ENCODE measurements around the gene ABCC6. TPM values are rescaled to one million over a fixed set of nuclear protein-coding genes. Genes with fewer than 3 reads are reported as not detected.
"Not testable (repeated sequence)": the region's sequence is repeated elsewhere in the genome, so short reads cannot be mapped to it uniquely, and the experiment has no call there.

Gene ABCC6
- total and polyA plus RNA-seq, 2 of the 13 experiments (the other 11 are each of a cell fraction or from before 2014, with no cell fraction given) = 82.4 to 105 TPM

- TF ChIP-seq ZNF639 (CRISPR knock-in tag; conservative IDR thresholded peaks at IDR 0.05) = 0 out of 2 replicates have a peak, but pooled peaks have one; percentile 41
- peak; percentile 67; the same call in 1 of the 2 replicates for TF ChIP-seq MIER3 (CRISPR knock-in tag; IDR thresholded peaks at IDR 0.05; ENCODE audit: borderline replicate concordance)
- peak; percentile 62 for TF ChIP-seq TAF1 (CRISPR knock-in tag; IDR thresholded peaks at IDR 0.05)
- peak; percentile 75; the same call in 1 of the 2 replicates for TF ChIP-seq KDM6A (CRISPR knock-in tag; IDR thresholded peaks at IDR 0.05; ENCODE audit: low read depth)
- TF ChIP-seq FOSL2 (CRISPR knock-in tag; IDR thresholded peaks at IDR 0.05) = peak; percentile 30; the same call in 1 of the 2 replicates
- TF ChIP-seq IKZF5 (CRISPR knock-in tag; IDR thresholded peaks at IDR 0.05) = 0 out of 2 replicates have a peak, but pooled peaks have one; percentile 50
- peak; percentile 59; the same call in 1 of the 2 replicates for TF ChIP-seq MYC (CRISPR knock-in tag; IDR thresholded peaks at IDR 0.05; ENCODE audit: borderline replicate concordance)
- TF ChIP-seq SOX13 (IDR thresholded peaks at IDR 0.05); HNF4G (CRISPR knock-in tag; IDR thresholded peaks at IDR 0.05; ENCODE audit: borderline replicate concordance, low read depth): not testable (repeated sequence)
- TF ChIP-seq SOX13 (CRISPR knock-in tag; conservative IDR thresholded peaks at IDR 0.05 in 1 of 2, IDR thresholded peaks at IDR 0.05 in 1 of 2) = peak in 1 of 2 experiments; percentile 20; a peak in 1 of 4 replicates
- peak; percentile 57; the same call in 1 of the 2 replicates for TF ChIP-seq ZFP90 (CRISPR knock-in tag; IDR thresholded peaks at IDR 0.05; ENCODE audit: borderline replicate concordance)
- TF ChIP-seq ZNF331 (CRISPR knock-in tag; IDR thresholded peaks at IDR 0.05) = peak; percentile 56; the same call in 1 of the 2 replicates
- TF ChIP-seq MXD3 (CRISPR knock-in tag; IDR thresholded peaks at IDR 0.05) = peak; percentile 36; the same call in 1 of the 2 replicates
- 0 out of 2 replicates have a peak, but pooled peaks have one; percentile 41 for TF ChIP-seq YEATS4 (CRISPR knock-in tag; IDR thresholded peaks at IDR 0.05; ENCODE audit: borderline replicate concordance)
- 0 out of 2 replicates have a peak, but pooled peaks have one; percentile 18 for TF ChIP-seq HMG20B (CRISPR knock-in tag; conservative IDR thresholded peaks at IDR 0.05)
- TF ChIP-seq ZNF574 (CRISPR knock-in tag; IDR thresholded peaks at IDR 0.05) = peak; percentile 83
- peak; percentile 18; the same call in 1 of the 2 replicates for TF ChIP-seq DRAP1 (CRISPR knock-in tag; IDR thresholded peaks at IDR 0.05)
- TF ChIP-seq SALL2 (CRISPR knock-in tag; IDR thresholded peaks at IDR 0.05) = peak; percentile 70; the same call in 1 of the 2 replicates
- peak; percentile 30; the same call in 1 of the 2 replicates for TF ChIP-seq TFAP4 (IDR thresholded peaks at IDR 0.05; ENCODE audit: borderline replicate concordance, low read depth)
- TF ChIP-seq RARA (CRISPR knock-in tag; IDR thresholded peaks at IDR 0.05) = peak; percentile 71
- TF ChIP-seq HNF4G (IDR thresholded peaks at IDR 0.05; ENCODE audit: borderline replicate concordance, low read depth, low read length) = peak; percentile 10; the same call in 1 of the 2 replicates
- peak; percentile 32; the same call in 1 of the 2 replicates for TF ChIP-seq ISL2 (CRISPR knock-in tag; IDR thresholded peaks at IDR 0.05)
Observed at GRCh38 chr16:16222850-16223661, at the start of gene ABCC6 (continued).

Measured in HepG2 (cell line).